Measurements from ENCODE around the gene LRRTM3.

The LRRTM3 gene

DNA sequence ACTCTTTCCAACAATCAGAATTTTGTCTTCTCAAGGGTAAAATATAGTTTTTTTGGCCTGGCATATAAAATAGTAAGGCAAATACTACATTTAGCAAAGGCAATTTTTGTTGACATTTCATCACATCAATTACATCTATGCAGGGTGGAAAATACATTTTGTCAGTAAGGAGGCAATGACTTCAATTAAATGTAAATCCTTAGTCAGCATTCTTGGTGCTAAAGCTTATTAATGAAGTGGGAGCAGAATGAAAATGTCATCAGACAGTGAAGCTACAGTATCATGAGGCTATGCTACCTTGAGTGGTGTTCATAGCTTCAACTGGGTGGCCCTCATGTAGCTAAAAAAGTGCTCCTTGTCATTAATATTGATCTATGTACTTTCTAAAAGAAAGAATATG lies 8.9 kb downstream of the LRRTM3 start:
- no peak for DNase-seq (ENCODE audit: low read depth)

GRCh38 chr10:66940965-66941364 lies 15.1 kb downstream of the LRRTM3 start:
- DNase-seq (ENCODE audit: low read depth) = no peak

DNA sequence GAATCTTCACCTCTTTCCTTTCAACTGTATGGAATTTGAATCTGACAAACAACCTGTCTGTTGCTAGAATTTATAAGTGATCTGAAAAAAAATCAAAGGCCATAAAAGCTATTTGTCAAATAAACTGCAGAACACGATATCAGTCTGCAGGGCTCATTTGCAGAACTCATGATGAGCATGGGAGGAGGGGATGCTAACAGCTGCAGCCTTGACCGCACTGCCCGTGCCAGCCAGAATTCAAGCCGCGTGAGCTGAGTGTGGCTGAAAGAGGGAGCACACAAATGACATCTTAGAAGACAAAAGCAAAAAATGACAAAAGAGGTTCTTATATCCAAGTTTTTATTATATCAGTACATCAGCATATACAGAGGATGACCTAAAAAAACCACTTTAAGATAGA lies 15.7 kb downstream of the LRRTM3 start:
- DNase-seq (ENCODE audit: low read depth) = no peak

- no peak for DNase-seq (ENCODE audit: low read depth)
These were observed 16.6 kb downstream of the LRRTM3 start for GRCh38 chr10:66942407-66942806.

- no peak for DNase-seq (ENCODE audit: low read depth)
These were observed 17.8 kb downstream of the LRRTM3 start for GRCh38 chr10:66943590-66943989.

DNA sequence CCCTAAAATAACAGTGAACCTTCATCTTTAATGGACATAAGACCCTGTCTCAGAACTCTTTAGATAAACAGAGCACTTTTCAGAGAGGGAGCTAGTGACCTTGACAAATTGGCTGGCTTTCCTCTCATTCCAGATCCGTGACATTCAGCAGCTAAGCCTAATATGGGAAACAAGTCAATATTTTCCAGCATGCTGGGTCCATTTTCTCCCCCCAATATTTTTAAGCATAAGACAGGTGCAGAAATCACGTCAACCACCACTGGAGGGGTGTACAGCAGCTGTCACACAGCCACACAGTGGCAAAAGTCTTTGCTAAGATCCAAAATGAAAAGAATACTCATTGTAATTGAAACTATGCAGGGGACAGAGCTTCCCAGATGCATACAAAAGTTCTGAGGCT lies 26.1 kb downstream of the LRRTM3 start:
- DNase-seq (ENCODE audit: low read depth) = no peak

DNA sequence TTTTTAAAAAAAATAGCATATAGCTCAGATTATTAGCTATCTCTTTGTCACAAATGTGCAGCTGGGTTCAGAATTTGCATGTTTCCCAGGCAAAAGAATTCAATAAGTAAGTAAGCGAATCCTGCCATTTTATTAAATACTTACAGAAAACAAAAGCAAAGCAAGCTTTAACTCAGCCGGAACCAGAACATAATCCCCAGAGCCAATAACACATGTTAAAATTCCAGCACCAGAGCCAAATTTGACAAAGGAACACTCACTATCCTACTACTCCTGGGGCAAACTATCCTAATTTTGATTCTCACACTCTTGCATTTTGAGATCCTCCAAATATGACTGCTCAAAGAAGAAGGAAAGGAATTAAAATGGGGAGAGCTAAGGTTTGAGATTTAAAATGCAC lies 32.6 kb downstream of the LRRTM3 start:
- no peak for DNase-seq (ENCODE audit: low read depth)

GRCh38 chr10:66964946-66965345 lies 39.1 kb downstream of the LRRTM3 start:
- no peak for DNase-seq (ENCODE audit: low read depth)

DNA sequence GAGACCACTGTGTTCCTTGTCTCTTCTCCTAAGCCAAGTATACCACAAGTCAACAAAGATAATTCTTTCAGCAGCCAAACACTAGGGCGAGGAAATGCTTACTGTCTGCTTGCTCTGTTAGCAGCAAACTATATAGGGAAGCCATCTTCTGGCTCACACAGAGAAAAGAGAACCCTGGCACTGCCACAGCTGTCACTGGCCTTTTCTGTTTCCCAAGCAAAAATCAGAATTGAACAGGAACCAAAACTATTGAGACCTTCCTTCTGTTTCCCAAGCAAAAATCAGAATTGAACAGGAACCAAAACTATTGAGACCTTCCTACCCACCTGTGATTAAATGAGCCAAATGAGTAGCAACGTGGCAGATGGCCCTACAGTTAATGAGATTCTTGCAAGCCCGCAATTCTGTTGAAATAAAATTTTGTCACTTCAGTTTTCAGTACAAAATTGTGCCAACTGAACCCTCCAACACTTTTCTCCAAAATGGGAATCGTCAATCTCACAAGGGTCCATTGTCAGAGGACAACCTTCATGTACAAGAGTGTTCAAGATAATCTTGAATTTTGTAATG lies 54.5 kb downstream of the LRRTM3 start:
- DNase-seq (ENCODE audit: low read depth) = no peak

- no peak for DNase-seq (ENCODE audit: low read depth)
These were observed 55.7 kb downstream of the LRRTM3 start for GRCh38 chr10:66981361-66982052.

- no peak for DNase-seq (ENCODE audit: low read depth)
These were observed 56.2 kb downstream of the LRRTM3 start for GRCh38 chr10:66982053-66982420.

GRCh38 chr10:66982792-66983474 lies 57.1 kb downstream of the LRRTM3 start:
- no peak for DNase-seq (ENCODE audit: low read depth)

DNA sequence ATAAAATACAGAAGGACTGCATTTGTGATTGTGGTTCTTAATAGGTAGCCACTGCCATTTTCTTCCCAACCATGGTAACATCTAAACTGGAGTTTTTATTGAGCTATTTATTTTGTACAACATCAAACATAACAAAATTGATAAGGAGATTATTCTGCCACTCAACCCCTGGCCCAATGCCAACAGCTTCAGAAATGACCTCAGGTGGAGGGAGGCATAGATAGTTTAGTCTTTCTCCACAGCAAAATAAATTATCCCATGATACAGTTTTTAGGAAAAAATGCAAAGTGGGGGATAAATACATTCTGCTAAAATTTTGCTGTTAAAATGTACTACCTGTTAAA lies 57.6 kb downstream of the LRRTM3 start:
- DNase-seq (ENCODE audit: low read depth) = no peak

DNA sequence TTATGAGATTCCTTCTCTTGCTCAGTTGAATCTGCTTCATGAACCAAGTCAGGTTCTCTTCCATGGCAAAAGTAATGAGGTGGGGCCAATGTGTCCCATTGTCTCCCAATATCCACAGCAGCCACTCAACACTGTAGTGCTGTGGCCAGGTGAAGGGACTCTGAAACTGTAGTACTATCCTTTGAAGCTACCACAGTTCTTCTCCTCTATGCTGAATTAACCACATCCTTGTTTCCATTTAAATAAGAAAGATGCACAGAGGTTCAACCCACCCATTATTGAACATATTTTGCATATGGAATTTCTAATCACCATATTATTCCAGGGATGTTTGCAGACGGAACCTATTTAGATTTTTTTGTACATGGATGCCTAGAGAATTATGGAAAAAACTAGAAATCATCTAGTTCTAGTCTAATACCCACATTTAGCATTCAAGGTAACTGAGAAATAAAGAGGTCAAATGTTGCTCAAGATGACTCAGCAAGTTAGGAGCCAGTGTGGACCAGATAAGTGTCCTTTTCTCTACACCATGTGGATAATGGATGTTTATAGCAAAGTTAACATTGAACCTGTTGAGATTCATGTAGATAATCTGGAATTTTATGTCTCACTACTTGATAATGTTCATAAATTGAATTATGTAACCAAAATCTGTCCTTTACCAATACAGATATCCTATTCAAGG lies 64.5 kb downstream of the LRRTM3 start:
- no peak for DNase-seq (ENCODE audit: low read depth)

GRCh38 chr10:66996996-66997395 lies 71.2 kb downstream of the LRRTM3 start:
- DNase-seq (ENCODE audit: low read depth) = no peak

- DNase-seq (ENCODE audit: low read depth) = no peak
These were observed 74.1 kb downstream of the LRRTM3 start for GRCh38 chr10:66999762-67000545.

- DNase-seq (ENCODE audit: low read depth) = no peak
These were observed 78.9 kb downstream of the LRRTM3 start for GRCh38 chr10:67004690-67005089.

DNA sequence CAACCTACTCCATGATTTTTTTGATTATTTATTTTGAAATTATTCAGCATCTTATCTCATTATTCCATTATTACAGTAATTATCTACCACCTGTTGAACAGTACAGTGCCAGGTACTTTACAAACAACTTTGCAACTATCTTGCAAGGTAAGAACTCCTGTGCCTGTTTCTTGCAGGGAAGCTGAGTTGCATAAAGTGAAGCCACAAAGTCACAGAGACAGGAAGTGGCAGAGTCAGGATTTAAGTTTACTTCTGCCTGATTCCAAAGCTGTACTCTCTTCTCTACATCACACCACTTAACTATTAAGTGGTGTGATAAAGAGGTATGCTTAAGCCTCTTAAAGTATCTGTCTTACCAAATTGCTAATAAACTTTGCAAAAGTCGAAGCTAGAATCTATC lies 80.1 kb downstream of the LRRTM3 start:
- DNase-seq (ENCODE audit: low read depth) = no peak

DNA sequence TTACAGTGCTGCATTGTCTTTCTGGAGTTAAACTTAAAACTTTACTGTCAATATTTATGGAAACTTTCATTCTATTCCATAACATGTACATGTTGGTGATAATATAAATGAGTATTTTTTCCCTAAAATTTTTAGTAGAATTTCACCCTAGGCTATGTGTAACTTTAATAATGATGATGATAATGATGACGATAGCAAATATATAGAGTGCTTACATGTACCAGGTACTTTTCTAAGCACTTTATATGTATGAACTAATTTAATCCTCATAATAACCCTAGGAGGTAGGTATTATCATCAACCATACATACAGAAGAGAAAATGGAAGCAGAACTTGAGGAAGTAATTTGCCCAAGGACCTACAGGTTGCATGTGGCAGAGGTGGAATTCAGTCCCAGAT lies 85.6 kb downstream of the LRRTM3 start:
- no peak for DNase-seq (ENCODE audit: low read depth)

DNA sequence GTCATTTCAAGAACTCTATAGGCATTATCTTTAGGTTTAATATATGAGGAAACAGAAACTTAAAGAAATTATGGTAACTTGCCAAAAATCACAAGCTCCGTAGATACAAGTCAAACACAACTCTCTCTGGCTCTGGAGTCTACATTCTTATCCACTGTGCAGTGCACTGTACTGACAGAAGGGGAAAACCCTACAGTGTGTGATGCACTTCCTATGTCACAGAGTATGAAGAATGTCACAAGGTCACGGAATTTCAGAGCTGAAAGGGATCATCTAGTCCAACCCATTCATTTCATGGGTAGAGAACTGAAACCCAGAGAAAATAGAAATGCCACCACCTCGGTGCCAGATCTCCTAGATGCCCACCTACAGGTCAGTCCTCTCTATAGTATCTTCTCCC lies 86.1 kb downstream of the LRRTM3 start:
- no peak for DNase-seq (ENCODE audit: low read depth)

DNA sequence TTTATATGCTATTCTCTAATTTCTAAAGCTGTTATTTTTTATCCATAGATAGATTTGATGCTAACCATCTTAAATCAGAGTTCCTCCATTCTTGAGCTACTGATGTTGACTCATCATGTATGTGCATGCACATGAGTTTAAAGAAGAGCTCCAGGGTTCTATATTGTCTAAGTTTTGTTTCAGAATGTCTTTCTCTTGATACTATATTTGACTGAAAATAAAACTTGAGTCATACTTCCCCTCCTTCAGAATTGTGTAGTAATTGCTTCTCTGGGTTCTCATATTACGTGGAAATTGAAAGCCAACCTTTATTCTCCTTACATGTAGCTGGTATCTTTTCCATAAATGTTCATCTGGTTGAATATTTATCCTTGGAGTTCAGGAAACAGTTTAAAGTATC lies 89.4 kb downstream of the LRRTM3 start:
- no peak for DNase-seq (ENCODE audit: low read depth)

DNA sequence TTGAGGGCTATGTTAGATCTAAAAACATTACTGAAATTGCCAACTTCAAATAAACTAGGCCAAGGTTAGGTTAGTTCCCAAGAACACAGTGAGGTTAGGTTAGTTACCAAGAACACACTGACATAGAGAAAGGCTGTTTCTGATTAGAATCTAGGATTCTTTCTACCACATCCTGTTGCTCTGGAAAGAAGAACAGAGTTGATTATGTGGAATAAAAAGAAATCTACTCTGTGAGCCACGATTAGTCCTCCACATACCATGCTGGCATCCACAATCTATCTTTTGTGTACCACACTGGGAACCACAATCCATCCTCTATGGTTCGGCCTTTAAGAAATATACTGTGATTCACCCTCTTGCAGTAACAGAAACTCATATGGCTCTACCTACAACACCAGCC lies 91.4 kb downstream of the LRRTM3 start:
- no peak for DNase-seq (ENCODE audit: low read depth)
